ENCODE data around the gene IGFBP4.

DNA sequence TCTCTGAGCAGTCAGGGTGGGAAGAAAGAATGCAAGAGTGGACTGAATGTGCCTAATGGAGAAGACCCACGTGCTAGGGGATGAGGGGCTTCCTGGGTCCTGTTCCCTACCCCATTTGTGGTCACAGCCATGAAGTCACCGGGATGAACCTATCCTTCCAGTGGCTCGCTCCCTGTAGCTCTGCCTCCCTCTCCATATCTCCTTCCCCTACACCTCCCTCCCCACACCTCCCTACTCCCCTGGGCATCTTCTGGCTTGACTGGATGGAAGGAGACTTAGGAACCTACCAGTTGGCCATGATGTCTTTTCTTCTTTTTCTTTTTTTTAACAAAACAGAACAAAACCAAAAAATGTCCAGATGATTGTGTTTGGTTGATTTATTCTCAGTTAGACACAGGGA is 14.1 kb downstream of the IGFBP4 start:
- no peak for TF ChIP-seq TAF1 (IDR thresholded peaks at IDR 0.05; ENCODE audit: borderline replicate concordance, low read depth, low read length)
- TF ChIP-seq, protein P1, sequence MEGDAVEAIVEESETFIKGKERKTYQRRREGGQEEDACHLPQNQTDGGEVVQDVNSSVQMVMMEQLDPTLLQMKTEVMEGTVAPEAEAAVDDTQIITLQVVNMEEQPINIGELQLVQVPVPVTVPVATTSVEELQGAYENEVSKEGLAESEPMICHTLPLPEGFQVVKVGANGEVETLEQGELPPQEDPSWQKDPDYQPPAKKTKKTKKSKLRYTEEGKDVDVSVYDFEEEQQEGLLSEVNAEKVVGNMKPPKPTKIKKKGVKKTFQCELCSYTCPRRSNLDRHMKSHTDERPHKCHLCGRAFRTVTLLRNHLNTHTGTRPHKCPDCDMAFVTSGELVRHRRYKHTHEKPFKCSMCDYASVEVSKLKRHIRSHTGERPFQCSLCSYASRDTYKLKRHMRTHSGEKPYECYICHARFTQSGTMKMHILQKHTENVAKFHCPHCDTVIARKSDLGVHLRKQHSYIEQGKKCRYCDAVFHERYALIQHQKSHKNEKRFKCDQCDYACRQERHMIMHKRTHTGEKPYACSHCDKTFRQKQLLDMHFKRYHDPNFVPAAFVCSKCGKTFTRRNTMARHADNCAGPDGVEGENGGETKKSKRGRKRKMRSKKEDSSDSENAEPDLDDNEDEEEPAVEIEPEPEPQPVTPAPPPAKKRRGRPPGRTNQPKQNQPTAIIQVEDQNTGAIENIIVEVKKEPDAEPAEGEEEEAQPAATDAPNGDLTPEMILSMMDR (IDR thresholded peaks at IDR 0.05 in 2 of 3, conservative IDR thresholded peaks at IDR 0.05 in 1 of 3; ENCODE audit: control insufficient read depth in 2 of 3, extremely low read depth in 1 of 3, insufficient read depth in 1 of 3, low read depth in 3 of 3, low read length in 3 of 3) = no peak
- TF ChIP-seq YY1 (IDR thresholded peaks at IDR 0.05; ENCODE audit: low read depth, low read length) = no peak
- no peak for TF ChIP-seq POLR2A (IDR thresholded peaks at IDR 0.05; ENCODE audit: low read depth, low read length)
- no peak for TF ChIP-seq MXI1 (IDR thresholded peaks at IDR 0.05; ENCODE audit: low read depth, low read length)
- TF ChIP-seq CREB1 (IDR thresholded peaks at IDR 0.05; ENCODE audit: low read depth) = no peak
- TF ChIP-seq BACH1 (IDR thresholded peaks at IDR 0.05; ENCODE audit: borderline replicate concordance) = no peak
- no peak for TF ChIP-seq CEBPB (IDR thresholded peaks at IDR 0.05; ENCODE audit: borderline replicate concordance in 1 of 2, low read depth in 2 of 2, low read length in 2 of 2)
- TF ChIP-seq CBX5 (IDR thresholded peaks at IDR 0.05; ENCODE audit: low read depth) = no peak
